Heart right ventricle (tissue), 16 donors: ENCODE measurements around the gene FAM200C. TPM values are rescaled to one million over a fixed set of nuclear protein-coding genes. Genes with fewer than 3 reads are reported as not detected.

ENCODE experiments used
- ATAC-seq, 8 donors: fragments of 200-7000 bp; cut with Tn5 transposase; one replicate each; pipeline ENCODE4 v1.9.1; 2020; ENCODE audit warnings: mild to moderate bottlenecking in 8 of 8, moderate library complexity in 8 of 8, moderate number of reproducible peaks in 1 of 8
- DNase-seq, 2 donors: peaks; one replicate each; pipeline ENCODE4 v3.0.0-alpha.2; 2020
- H3K27ac ChIP-seq, 10 donors: fragments of 200-600 bp; sonication (generic) in 2 of 10; one replicate each; pipeline versions ENCODE4 v1.5.0 to v1.8.0; 2020 to 2022; ENCODE audit warnings: mild to moderate bottlenecking in 3 of 10
- H3K27me3 ChIP-seq, 7 donors: fragments of 200-600 bp; one replicate each; pipeline ENCODE4 v1.8.0; 2021 to 2022; ENCODE audit warnings: mild to moderate bottlenecking in 2 of 7
- H3K36me3 ChIP-seq, 9 donors: fragments of 200-600 bp; sonication (generic) in 1 of 9; one replicate each; pipeline versions ENCODE4 v1.5.0 to v1.8.0; 2020 to 2022; ENCODE audit warnings: mild to moderate bottlenecking in 2 of 9
- H3K4me1 ChIP-seq, 9 donors: fragments of 200-600 bp; sonication (generic) in 1 of 9; one replicate each; pipeline versions ENCODE4 v1.5.0 to v1.8.0; 2020 to 2022; ENCODE audit warnings: mild to moderate bottlenecking in 4 of 9
- H3K4me3 ChIP-seq, 10 donors: fragments of 200-600 bp; sonication (generic) in 2 of 10; one replicate each; pipeline versions ENCODE4 v1.5.0 to v1.8.0; 2020 to 2022; ENCODE audit warnings: mild to moderate bottlenecking in 7 of 10, moderate library complexity in 2 of 10
- H3K9me3 ChIP-seq, 11 donors: fragments of 200-600 bp in 10 of 11; sonication (generic) in 2 of 11; one replicate each; pipeline versions ENCODE4 v1.5.0 to v1.8.0; 2013 to 2022; ENCODE audit warnings: mild to moderate bottlenecking in 2 of 11, control low read depth in 1 of 11, moderate library complexity in 1 of 11
- WGBS, 2 donors: extraction: QIAGEN DNeasy Blood & Tissue Kit; methylation state at CpG; one replicate each; pipeline ENCODE4 v1.1.7; 2013; ENCODE audit warnings: inconsistent platforms in 1 of 2; 5-methylcytosine and 5-hydroxymethylcytosine counted together
- intact Hi-C, 10 donors: fragments of 100-400 bp; cut with DNase I; formaldehyde crosslinking; loops; one replicate each; pipeline versions ENCODE4 v1.11.1 to v1.14.2; 2022
- long read RNA-seq, 3 donors: library from polyadenylated mRNA; unstranded; transcript quantifications; one replicate each; pipeline ENCODE4 v2.0.0, GENCODE V29; 2020 to 2021
- polyA plus RNA-seq, 2 donors: library from polyadenylated mRNA; stranded (reverse); fragments of 200-250 nt; gene quantifications; one replicate each; pipeline ENCODE4 v1.2.3, GENCODE V29; 2013
- total RNA-seq, 10 donors: library from RNA; stranded (reverse); fragmentation: NEBNext Ultra II Directional in 3 of 10; extraction: Animal tissue kit (Norgen Biotek cat#: 25700) in 3 of 10; gene quantifications; one replicate each; pipeline versions ENCODE4 v1.2.1 to v1.2.4, GENCODE V29; 2021 to 2023
- TF ChIP-seq, protein P1 (sequence below), 9 donors: fragments of 200-600 bp; sonication (generic) in 2 of 9; IDR thresholded peaks; one replicate each; pipeline versions ENCODE4 v1.5.0 to v1.8.0; 2021 to 2022; ENCODE audit warnings: antibody characterized with exemption in 9 of 9, mild to moderate bottlenecking in 5 of 9, moderate library complexity in 1 of 9
- donor health status: Arrhythmogenic right ventricular cardiomyopathy.
- donor health status: ischemic (EF 13 %, LVEDD 7.1; RV severe dilation, severe dysfunction).
- donor health status: healthy with polysubstance abuse.
- donor health status: DM: no; HTN: yes; CAD: no.
- donor health status: DM: no; HTN: no; CAD: no.
- donor health status: ischemic (EF 25% LVEDD 6.9; RV normal size, moderate dysfunction).
- donor health status: ischemic (EF 25% LVEDD 5.7; RV mildly dilated, moderate dysfunction).
- donor health status: healthy.
- donor health status: DM: yes; HTN: yes; CAD: no.
- donor health status: Ischemic cardiomyopathy.
- donor health status: ischemic (EF 35%, LVEDD 5.7; RV mildly dilated, moderate dysfunction).
- donor health status: nonischemic (EF 11% LVEDD 7.7; RV severe dilation, severe dysfunction).
- donor health status: DM: yes; HTN: yes; CAD: no.
- donor health status: PGD.
- donor health status: ischemic (EF 29% LVEDD 5.4; RV normal size, mild dysfunction).
- donor health status: nonischemic (EF 23%, LVEDD 6.1; RV moderate dilation, normal function).

Gene FAM200C
- total RNA-seq (1 to 10 TPM; 2.3 to 4.5 (median 3.6) TPM), polyA plus RNA-seq (1 to 10 TPM; 1.7 to 8.6 TPM)
- long read RNA-seq, donor 1, transcript ZBED8-201 (2 exons, 2,851 nt) = major isoform, 13 of 14 reads
- long read RNA-seq, donor 1, partial matches to known transcripts = 0 of 14 reads
- long read RNA-seq, donor 1, other reads (novel, unspliced or antisense) = 1 of 14 reads
- long read RNA-seq, donor 2, transcript ZBED8-201 (2 exons, 2,851 nt) = major isoform, 9 of 11 reads
- long read RNA-seq, donor 2, partial matches to known transcripts = 0 of 11 reads
- long read RNA-seq, donor 2, other reads (novel, unspliced or antisense) = 1 of 11 reads
- long read RNA-seq, donor 3, transcript ZBED8-201 (2 exons, 2,851 nt) = major isoform, 33 of 33 reads
- long read RNA-seq, donor 3, partial matches to known transcripts = 0 of 33 reads
- long read RNA-seq, donor 3, other reads (novel, unspliced or antisense) = 0 of 33 reads

DNA sequence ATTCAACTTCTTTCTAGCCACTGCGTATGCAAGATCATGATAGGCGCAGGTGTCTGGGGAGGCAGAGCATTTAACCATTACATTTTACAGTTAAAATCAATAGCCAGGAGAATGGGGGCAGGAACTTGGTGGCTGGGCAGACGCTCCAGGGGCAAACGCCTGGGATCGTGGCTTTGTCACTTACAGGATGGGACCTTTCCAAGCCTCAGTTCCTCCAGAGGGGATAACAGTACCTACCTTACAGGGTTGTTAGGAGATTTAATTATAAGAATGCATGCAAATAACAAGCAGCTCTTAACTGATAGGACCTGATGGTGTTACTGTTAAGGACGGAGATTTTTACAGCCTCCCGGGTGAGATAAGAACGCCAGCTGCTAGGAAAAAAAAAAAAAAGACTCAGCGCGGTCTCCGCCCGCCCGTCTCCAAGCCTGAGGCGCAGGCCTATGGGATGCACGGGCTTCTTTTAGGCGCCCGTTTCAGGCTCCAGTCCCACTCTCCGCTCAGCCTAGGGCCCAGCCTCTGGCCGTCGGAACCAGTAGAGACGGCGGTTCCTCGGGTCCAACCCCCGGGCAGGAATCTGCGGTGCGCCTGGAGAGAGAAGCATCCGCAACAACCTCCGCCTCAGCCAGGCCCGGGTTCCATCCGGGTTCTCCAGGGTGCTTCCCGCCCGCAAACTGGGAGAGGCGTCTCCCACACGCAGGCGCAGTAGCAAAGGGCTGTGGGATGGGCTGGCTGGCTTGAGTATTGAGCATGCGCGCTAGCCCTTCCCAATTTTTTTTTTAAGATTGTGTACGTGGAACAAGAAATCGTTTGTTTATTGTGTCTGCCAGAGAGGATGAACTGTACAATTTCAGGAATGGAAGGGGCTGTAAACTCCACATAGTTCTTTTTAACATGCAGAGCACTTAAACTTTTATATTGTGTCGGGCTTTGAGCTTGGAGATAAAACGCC is at the start of gene FAM200C:
Gene FAM200C, minus strand, starts transcription at position 653 of the 952 bp plus-strand sequence. CDS start 4,564 bp downstream, outside the sequence.
- peaks cover 0 to 51% (median 30%) of the 10 kb centered on the region in 9 donors for H3K36me3 ChIP-seq
- 1% methylated on average over 41 of the region's 41 CpGs for WGBS, 2 donors
- no peaks in the 10 kb centered on the region for H3K9me3 ChIP-seq
- DNase-seq = peak; percentile 93 to 94
- H3K4me1 ChIP-seq = peaks cover 0 to 39% (median 18%) of the 10 kb centered on the region in 9 donors
- peak; percentile 97 to 99 (median 99) for ATAC-seq
- H3K27me3 ChIP-seq = no peaks in the 10 kb centered on the region
- H3K27ac ChIP-seq = peak within 1 kb of the TSS; percentile 57 to 93 (median 88)
- intact Hi-C loops = loop anchor here in 1 of 10 donors (5.0 kb wide), 1 partner anchor 202 kb away; no protein-coding TSS in a partner anchor
- TF ChIP-seq, protein P1, sequence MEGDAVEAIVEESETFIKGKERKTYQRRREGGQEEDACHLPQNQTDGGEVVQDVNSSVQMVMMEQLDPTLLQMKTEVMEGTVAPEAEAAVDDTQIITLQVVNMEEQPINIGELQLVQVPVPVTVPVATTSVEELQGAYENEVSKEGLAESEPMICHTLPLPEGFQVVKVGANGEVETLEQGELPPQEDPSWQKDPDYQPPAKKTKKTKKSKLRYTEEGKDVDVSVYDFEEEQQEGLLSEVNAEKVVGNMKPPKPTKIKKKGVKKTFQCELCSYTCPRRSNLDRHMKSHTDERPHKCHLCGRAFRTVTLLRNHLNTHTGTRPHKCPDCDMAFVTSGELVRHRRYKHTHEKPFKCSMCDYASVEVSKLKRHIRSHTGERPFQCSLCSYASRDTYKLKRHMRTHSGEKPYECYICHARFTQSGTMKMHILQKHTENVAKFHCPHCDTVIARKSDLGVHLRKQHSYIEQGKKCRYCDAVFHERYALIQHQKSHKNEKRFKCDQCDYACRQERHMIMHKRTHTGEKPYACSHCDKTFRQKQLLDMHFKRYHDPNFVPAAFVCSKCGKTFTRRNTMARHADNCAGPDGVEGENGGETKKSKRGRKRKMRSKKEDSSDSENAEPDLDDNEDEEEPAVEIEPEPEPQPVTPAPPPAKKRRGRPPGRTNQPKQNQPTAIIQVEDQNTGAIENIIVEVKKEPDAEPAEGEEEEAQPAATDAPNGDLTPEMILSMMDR (IDR thresholded peaks at IDR 0.05) = no peak
- H3K4me3 ChIP-seq = peak within 1 kb of the TSS; percentile 42 to 87 (median 70)

DNA sequence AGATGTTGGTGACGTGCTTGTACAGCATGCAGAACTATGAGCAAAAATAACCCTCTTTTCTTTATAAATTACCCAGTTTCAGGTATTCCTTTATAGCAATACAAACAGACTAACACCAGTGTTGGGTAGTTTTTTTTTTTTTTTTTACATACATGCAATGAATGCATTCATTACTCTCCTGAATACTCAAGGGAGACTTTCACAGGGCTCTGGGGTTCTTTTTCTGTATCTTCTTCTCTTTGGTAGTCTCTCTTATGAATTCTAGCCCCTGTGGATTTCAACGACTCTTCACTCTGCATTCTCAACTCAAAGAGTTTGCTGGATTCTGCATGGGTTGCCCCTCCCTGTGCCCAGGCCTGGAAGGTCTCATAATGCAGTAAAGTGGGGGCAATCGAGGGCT is 49.6 kb upstream of the FAM200C start:
- ATAC-seq (no peak), DNase-seq (no peak)
- H3K36me3 ChIP-seq = no peaks in the 10 kb centered on the region
- TF ChIP-seq, protein P1 (IDR thresholded peaks at IDR 0.05) = no peak
- 89 to 90% methylated on average over 3 of the region's 3 CpGs for WGBS, 2 donors
- intact Hi-C loops = no loop called here
- H3K27ac ChIP-seq = no peak overlapping the region
- H3K4me1 ChIP-seq = peaks cover 0 to 16% (median 0%) of the 10 kb centered on the region in 9 donors
- no peak overlapping the region for H3K4me3 ChIP-seq
- H3K9me3 ChIP-seq = no peaks in the 10 kb centered on the region
- H3K27me3 ChIP-seq = no peaks in the 10 kb centered on the region

DNA sequence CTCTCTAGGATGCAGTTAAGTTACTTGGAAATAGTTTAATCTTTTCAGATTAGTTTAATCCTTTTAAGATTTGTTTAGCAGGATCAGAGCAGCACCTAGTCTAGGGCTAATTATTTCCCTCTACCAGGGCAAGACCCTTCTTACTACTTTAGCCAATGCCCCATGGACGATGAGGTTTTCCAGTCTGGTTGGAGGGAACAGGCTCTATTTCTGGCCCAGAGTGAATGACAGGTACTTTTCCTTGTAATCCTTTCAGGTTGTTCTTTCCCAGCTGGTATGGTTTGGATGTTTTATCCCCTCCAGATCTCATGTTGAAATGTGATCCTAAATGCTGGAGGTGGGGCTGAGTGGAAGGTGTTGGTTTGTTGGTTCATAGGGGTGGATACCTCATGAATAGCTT is 49.0 kb upstream of the FAM200C start:
- no peak overlapping the region for H3K27ac ChIP-seq
- H3K4me3 ChIP-seq = no peak overlapping the region
- ATAC-seq (no peak), DNase-seq (no peak)
- intact Hi-C loops = no loop called here
- H3K27me3 ChIP-seq = no peaks in the 10 kb centered on the region
- peaks cover 0 to 16% (median 0%) of the 10 kb centered on the region in 9 donors for H3K4me1 ChIP-seq
- TF ChIP-seq, protein P1 (IDR thresholded peaks at IDR 0.05) = no peak
- no peaks in the 10 kb centered on the region for H3K36me3 ChIP-seq
- H3K9me3 ChIP-seq = no peaks in the 10 kb centered on the region
- WGBS, 2 donors = 64 to 74% methylated on average over 1 of the region's 1 CpG

DNA sequence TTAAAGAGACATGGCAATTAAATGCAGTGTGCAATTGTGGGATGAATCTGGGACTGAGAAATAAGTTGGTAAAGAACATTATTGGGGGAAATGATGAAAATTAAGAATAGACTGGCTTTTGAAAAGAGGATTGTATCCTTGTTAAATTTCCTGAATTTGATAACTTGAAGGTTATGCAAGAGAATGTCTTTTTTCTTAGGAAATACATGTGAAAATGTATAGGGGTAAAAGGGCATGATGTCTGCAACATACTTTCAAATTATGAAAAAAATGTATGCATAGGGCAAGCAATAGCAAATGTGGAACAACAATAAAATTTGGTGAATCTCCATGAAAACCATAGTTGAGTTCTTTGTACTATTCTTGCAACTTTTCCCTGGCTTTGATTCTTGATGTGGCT is 45.9 kb upstream of the FAM200C start:
- H3K4me1 ChIP-seq = peaks cover 0 to 8% (median 0%) of the 10 kb centered on the region in 9 donors
- no peaks in the 10 kb centered on the region for H3K36me3 ChIP-seq
- H3K4me3 ChIP-seq = no peak overlapping the region
- H3K27me3 ChIP-seq = no peaks in the 10 kb centered on the region
- H3K27ac ChIP-seq = no peak overlapping the region
- ATAC-seq (no peak), DNase-seq (no peak)
- TF ChIP-seq, protein P1 (IDR thresholded peaks at IDR 0.05) = no peak
- H3K9me3 ChIP-seq = no peaks in the 10 kb centered on the region
- intact Hi-C loops = no loop called here
